GM23338 (cell line): ENCODE results near the gene ZBP1.

ENCODE experiments used
- CREB1 ChIP-seq: fragments of 250-450 bp; sonication (Bioruptor Pico); IDR thresholded peaks from 2 replicates; pipeline ENCODE4 v1.5.0; 2020; ENCODE audit warnings: low read depth, mild to moderate bottlenecking, moderate library complexity
- EZH2phosphoT487 ChIP-seq: fragments of 200-600 bp; sonication (generic); IDR thresholded peaks from one replicate; pipeline ENCODE4 v1.8.1; 2018; ENCODE audit warnings: antibody characterized with exemption; ENCODE audit not compliant: unreplicated experiment
- NANOG ChIP-seq: IDR thresholded peaks from 2 replicates; pipeline ENCODE4 v1.6.1; 2016; ENCODE audit warnings: antibody characterized with exemption, borderline replicate concordance
- TF ChIP-seq, protein P1 (sequence below), 2 experiments: fragments of 200-600 bp in 1 of 2; sonication (generic) in 1 of 2; conservative IDR thresholded peaks; 2 replicates each; pipeline versions ENCODE4 v1.5.1 to v1.6.1; 2016 to 2017; ENCODE audit warnings: antibody characterized with exemption in 2 of 2, low read depth in 2 of 2, mild to moderate bottlenecking in 2 of 2, moderate library complexity in 1 of 2

- TF ChIP-seq, protein P1, sequence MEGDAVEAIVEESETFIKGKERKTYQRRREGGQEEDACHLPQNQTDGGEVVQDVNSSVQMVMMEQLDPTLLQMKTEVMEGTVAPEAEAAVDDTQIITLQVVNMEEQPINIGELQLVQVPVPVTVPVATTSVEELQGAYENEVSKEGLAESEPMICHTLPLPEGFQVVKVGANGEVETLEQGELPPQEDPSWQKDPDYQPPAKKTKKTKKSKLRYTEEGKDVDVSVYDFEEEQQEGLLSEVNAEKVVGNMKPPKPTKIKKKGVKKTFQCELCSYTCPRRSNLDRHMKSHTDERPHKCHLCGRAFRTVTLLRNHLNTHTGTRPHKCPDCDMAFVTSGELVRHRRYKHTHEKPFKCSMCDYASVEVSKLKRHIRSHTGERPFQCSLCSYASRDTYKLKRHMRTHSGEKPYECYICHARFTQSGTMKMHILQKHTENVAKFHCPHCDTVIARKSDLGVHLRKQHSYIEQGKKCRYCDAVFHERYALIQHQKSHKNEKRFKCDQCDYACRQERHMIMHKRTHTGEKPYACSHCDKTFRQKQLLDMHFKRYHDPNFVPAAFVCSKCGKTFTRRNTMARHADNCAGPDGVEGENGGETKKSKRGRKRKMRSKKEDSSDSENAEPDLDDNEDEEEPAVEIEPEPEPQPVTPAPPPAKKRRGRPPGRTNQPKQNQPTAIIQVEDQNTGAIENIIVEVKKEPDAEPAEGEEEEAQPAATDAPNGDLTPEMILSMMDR (conservative IDR thresholded peaks at IDR 0.05; ENCODE audit: low read depth in 2 of 2): no peak
- TF ChIP-seq CREB1 (CRISPR knock-in tag): no peak
- no peak for TF ChIP-seq NANOG
- TF ChIP-seq EZH2phosphoT487: no peak
These were observed 985 bp downstream of the ZBP1 start for GRCh38 chr20:57619051-57619831.
